Measurements from ENCODE around the gene PLD3.
A peak's percentile ranks its signal among the peaks of the same experiment; 100 is the strongest.

Gene PLD3, protein sequence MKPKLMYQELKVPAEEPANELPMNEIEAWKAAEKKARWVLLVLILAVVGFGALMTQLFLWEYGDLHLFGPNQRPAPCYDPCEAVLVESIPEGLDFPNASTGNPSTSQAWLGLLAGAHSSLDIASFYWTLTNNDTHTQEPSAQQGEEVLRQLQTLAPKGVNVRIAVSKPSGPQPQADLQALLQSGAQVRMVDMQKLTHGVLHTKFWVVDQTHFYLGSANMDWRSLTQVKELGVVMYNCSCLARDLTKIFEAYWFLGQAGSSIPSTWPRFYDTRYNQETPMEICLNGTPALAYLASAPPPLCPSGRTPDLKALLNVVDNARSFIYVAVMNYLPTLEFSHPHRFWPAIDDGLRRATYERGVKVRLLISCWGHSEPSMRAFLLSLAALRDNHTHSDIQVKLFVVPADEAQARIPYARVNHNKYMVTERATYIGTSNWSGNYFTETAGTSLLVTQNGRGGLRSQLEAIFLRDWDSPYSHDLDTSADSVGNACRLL

DNA sequence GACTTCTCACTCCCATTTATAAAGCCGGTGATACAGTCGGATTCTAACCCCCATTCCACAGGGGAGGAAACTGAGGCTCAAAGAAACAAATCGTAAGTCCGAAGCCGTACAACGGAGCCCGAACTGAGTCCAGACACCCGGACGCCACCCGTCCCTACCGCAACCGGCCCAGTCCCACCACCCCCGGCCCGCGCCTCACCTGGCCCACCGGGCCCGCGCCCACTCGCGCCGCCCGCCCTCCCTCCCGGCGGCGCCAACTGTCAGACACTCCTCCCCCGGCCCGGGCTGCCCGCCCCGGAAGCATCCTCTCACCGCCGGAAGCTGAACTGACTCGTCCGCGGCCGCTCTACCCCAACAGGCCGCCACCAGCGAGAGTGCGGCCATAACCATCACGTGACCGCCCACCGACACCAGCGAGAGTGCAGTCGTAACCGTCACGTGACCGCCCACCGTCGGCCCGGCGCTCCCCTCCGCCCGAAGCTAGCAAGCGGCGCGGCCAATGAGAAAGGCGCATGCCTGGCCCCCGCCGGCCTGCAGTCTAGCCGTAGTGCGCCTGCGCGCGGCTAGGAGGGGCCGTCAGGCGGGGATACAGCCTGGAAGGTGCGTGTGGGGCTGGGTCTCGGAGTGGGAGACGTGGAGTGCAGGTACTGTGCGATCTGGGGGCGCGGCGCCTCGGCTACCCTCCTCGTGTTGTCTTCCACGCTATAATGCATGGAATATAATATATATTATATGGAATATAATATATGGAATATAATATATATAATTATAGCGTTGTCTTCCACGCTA, at the start of gene PLD3, which contains the start of gene C19orf47:
TSS of gene PLD3 (plus strand) at position 571 of the 789 bp plus-strand sequence. CDS start 17,789 bp downstream, outside the sequence.
TSS of gene C19orf47 (minus strand) at position 273 of the 789 bp plus-strand sequence. CDS start 6,540 bp downstream, outside the sequence.
- peak; percentile 99 for DNase-seq

DNA sequence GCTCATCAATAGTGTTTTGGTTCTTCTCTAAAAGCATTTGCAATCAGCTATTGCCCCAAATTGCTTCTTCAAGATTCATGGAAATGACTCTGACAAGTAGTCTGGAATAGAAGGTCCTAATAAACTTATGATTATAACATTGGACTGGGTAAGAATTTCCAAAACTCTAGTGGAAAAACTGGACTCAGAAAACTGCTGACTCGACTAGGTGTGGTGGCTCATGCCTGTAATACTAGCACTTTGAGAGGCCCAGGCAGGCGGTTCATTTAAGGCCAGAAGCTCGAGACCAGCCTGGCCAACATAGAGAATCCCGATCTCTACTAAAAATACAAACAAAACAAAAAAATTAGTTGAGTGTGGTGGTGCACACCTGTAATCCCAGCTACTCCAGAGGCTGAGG, 47.8 kb upstream of the PLD3 start:
- no peak for DNase-seq

DNA sequence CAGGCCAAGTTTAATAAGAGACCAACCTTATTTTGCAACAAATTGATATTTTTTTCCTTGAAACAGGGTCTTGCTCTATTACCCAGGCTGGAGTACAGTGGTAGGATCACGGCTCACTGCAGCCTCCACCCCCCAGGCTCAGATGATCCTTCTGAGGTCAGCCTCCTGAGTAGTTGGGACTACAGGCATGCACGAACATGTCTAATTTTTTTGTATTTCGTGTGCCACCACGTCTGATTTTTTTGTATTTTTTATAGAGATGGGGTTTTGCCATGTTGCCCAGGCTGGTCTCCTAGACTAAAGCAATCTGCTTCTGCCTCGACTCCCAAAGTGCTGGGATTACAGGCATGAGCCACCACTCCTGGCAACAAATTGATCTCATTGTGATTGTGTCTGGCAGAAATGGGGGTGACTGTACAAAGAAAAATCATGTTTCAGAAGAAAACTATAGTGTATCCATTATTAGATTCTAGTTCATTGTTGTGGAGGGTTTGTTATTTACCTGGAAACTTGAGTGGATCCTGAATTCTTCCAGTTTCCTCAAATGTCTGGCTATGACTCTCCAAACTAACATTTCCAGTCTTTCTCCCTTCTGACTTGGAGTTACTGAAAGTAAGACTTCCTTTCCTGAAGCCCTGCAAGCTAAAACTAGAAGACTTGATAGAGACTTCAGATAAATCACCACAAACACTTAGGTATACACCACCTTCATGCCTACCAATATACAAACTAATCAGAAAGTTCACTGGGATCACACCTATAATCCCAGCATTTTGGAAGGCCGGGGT, 46.1 kb upstream of the PLD3 start:
- no peak for DNase-seq

DNA sequence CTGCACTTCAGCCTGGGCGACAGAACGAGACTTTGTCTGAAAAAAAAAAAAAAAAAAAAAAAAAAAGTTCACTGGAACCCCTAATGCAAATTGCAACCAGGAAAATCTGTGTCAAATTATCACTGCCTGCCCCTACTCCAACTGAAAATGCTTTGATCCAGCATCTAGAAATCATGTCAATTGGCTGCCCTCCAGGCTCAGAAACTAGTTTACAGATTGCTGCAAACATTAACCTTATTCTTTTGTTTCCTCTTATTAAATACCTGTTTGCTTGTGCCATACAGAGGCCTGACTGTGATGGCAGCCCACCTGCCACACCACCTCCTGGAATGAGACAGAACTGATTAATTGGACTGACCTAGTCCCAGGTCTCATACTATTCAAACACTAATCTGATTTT, 44.7 kb upstream of the PLD3 start:
- DNase-seq, result no peak

DNA sequence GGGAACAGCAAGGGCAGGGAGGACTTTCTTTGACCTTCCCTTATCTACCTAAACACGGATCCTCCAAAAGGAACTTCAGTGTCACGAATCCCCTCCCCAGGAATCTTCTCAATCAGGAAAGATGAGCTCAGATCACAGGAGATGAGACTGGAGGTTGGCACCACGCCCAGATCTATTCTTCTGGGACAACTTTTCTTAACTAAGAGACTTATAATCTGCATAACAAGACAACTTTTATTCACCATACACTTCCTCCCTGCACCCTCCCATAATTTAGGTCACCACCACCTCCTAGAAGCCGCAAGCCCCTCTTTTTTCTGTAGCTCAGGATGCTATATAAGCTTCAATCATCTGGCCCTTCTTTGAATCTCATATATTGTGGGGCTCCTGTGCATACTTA, 44.2 kb upstream of the PLD3 start:
- no peak for DNase-seq

DNA sequence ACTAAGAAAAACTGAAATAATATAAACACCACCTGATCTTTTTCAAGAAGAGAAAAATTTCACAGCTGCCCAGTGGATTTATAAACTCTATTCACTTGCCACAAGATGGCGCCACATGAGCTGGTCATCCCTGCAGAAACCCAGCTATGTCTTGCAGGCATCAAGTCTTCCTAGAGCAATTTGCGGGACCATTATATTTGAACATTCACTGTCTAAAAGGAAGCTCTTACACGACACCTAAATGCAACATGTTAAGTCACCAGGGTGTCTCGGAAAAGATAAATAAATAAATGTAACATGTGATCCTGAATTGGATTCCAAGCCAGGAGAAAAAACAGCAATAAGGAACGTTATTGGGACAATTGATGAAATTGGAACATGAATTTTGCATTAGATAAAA, 43.1 kb upstream of the PLD3 start:
- peak; percentile 52 for DNase-seq

DNA sequence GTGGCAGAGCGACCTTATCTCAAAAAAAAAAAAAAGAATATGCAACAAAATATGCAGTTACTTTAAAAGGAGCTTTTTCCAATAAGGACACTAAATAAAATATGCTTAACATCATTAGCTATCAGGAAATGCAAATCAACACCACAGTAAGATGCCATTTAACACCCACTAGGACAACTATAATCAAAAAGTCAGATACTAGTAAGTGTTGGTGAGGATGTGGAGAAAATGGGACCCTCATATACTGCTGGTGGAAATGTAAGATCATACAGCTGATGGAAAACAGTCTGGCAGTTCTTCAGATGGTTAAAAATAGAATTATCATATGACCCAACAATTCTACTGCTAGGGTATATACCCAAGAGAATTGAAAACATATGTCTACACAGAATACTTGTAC, 38.8 kb upstream of the PLD3 start:
- DNase-seq, result no peak

DNA sequence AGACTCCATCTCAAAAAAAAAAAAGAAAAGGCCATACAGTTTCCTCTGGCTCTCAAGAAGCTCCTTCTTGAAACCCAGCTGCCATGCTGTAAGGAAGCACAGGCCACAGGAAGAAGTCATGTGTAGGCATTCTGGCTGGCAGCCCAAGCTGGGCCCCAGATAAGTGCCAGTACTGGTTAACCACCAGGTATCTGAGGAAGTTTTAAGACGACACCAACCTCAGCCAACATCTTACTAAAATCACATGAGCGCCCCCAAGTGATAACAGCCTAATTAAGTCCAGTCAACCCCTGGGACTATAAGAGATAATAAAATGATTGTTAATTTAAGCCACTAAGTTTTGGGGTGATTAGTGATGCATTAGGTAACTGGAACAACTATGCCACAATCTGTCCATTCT, 36.0 kb upstream of the PLD3 start:
- no peak for DNase-seq

DNA sequence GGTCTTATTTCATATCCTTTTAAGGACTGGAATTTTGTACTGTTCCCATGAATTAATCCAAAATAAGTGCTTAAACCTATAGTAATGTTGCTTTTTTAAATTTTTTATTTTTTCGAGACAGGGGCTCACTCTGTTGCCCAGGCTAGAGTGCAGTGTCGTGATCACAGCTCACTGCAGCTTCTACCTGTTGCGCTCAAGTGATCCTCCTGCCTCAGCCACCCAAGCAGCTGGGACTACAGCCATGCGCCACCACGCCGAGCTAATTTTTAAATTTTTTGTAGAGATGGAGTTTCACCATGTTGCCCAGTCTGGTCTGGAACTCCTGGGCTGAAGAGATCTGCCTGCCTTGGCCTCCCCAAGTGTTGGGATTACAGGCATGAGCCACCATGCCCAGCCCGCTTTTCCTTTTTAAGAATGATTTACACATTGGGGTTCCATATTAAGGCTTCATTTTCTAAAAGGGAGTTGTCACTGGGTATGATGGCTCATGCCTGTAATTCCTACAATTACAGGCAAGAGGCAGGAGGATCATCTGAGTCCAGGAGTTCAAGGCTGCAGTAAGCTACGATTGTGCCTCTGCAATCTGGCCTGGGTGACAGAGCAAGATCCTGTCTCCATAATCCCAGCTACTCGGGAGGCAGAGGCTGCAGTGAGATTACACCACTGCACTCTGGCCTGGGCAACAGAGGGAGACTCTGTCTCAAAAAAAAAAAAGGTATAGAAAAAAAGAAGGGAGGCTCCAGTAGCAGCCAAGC, 35.1 kb upstream of the PLD3 start:
- DNase-seq, result no peak

DNA sequence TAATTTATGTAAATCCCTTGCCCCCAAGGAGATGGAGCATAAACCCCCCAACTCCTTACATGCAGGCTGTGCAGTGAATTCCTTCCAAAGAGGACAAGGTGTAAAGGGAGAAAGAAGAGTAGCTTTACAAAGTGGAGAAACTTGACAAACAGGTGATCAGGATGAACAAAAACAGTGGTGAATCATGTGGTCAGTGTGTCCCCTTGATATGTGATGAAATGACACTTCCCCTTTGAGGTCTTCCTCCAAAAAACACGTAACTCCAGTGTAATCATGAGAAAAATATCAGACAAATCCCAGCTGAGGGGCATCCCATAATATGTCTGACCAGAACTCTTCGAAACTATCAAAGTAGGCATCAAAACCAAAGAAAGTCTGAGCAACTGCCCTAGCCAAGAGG, 33.8 kb upstream of the PLD3 start:
- DNase-seq, result no peak

DNA sequence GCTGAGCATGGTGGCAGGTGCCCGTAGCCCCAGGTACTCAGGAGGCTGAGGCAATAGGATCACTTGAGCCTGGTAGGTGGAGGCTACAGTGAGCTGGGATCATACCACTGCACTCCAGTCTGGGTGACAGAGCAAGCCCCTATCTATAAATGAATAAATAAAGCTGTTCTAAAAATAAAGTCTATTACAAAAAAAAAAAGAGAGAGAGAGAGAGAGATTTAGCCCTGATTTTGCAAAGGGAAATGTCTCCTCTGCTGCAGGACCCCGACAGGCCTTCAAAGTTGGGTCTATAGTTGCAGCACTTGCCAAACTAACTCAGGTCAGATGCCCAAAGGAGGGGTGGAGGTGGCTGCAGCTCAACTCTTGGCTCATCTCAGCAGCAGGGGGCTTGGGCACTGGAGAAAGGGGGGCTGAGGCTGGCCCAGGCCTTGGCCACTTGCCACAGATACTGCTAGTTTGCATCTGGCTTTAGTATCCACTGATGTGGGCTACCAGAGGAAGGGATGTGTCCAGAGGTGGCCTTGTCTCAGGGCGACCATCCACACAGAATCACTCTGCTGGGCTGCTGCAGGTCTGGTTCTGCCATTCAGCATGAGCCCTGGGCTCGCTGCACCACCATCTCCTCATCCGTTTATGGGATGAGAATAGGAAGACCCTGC, 32.6 kb upstream of the PLD3 start:
- DNase-seq, result no peak

DNA sequence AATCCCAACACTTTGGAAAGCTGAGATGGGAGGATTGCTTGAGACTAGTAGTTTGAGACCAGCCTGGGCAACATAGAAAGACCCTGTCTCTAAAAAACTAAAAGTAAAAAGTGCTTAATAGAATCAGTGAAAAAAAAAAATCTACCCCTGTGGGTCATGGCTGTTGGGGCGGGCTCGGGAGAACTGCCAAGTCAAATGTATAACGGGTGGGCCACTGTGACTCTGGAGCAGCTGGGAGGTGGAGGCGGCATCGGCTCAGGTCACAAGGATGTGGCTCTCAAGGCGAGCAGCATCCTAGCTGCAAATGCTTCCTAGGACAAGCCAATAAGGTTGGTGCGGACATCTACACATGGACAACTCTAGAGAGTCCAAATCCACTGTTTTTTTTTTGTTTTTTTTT, 31.2 kb upstream of the PLD3 start:
- no peak for DNase-seq

DNA sequence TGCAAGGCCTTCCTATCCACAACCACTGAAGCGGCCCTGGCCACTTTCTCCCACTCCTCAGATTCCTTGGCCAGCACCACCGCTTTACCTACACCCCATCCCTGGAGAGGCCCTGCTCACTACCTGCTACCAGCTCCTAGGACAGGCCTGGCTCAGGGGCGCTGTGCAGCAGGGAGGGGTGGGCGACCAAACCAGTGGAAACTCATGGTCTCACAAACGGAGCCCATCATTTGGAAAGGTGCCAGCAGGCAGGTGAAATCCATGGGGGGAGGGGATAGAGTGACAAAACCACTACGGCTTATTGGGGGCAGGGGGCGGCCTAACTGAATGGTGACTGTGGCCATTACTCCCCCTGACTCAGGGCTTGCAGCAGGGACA, 27.9 kb upstream of the PLD3 start:
- no peak for DNase-seq

DNA sequence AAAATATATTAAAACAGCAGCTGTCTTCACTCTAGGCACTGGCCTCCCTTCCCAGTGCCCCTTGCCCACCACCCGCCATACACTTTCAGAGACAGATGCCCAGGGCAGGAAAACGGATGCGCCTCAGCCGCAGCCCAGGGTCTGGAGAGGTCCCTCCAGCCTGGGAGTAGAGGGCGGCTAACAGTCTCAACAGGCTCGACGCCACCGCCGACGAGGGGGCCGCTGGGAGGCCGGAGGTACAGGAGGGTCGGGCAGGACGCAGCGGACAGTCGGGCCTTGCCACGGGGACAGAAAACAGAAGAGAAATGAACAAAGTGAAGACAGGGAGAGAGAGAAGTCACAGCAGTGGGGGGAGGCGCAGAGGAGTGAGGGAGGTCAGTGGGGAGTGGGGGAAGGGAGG, 27.4 kb upstream of the PLD3 start:
- no peak for DNase-seq

DNA sequence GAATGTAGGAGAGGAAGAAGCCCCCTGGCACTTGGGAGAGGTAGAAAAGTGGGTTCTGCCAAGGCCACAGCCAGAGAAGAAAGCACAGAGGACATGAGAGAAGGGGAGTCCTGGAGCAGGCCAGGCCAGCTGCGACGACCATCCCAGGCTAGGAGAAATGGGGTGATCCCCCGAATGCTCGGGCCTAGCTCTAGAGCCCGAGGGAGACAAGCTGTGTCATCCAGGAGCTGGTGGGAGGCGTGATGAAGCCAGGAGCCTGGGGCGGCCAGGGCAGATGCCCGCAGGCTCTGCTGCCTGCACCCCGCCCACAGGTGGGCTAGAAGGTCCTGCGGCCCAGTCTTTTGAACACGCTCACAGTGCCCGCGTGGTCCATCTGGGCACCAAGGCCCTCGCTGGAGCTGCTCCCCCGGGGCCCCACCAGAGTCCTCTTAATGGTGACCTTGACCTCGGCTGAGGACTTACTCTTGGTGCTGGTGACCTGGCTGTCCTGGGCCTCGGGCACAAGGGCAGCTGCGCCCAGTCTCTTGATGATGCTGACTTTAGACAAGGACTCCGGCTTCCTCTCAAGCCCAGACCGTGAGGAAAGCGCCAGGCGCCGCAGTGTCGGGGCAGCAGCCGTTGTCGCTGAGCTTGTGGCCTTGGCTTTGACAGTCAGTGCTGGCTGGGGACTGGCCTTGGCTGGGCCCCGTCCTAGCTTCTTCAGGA, 26.8 kb upstream of the PLD3 start:
- no peak for DNase-seq

DNA sequence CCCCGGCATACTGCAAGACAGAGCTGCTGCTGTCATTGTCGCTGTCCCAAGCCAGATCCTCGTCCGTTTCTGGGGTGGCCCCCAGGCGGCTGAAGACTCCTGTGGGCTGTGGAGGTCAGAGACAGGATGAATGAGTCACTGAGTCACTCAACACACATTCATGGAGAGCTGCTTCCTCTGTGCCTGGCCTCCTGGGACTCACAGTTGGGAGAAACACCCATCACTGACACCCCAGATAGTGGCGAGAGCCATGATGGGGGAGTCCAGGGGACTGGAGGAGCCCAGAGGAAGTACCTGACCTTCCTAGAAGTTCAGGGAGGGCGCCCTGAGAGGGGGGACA, 26.3 kb upstream of the PLD3 start:
- DNase-seq, result no peak

DNA sequence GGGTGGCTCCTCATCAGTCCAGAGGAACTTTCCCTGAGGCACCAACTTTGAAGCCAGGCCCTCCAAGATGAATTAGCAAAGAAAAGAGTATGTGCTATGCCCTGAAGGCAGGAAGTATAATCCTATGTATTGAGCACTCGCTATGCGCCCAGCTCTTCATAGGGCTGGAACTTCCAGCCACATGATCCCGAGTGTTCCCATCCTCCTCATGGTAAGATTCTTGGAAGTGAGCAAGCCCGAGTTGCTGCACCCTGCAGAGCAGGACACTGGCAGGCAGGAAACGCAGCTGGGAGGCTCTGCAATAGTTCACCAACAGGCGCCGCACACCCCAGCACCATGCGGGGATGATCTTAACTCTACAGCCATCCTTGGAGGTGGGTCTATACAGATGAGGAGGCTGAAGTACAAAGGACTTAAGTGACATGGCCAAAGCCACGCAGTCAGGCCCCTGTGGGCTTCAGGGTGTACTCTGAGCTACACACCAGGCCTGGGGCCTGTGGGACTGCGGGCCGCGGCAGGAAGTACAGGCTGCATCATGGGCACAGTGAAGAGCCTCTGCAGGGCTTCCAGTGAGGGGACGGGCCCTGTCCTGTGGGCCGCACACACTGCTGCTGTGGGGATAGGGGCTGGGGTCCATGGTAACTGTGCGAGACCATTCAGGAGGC, 25.4 kb upstream of the PLD3 start:
- DNase-seq, result no peak

DNA sequence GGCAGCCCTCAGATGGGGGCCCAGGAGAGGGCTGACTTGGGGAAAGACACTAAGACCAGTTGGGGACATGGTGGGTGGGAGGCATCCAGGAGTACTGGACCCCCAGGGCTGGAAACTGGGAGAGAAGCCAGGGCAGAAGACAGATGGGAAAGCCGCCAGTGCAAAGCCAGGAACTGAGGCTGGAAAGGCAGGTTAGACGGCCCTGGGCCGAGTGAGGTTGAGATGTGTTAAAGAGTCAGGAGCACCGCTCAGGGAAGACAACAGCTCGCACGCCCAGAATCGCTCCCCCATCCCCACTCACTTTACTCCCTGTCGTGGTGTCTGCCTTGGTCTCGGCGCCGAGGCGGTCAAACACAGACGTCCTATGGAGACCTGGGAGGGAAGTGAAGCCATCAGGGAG, 24.8 kb upstream of the PLD3 start:
- DNase-seq, result no peak

DNA sequence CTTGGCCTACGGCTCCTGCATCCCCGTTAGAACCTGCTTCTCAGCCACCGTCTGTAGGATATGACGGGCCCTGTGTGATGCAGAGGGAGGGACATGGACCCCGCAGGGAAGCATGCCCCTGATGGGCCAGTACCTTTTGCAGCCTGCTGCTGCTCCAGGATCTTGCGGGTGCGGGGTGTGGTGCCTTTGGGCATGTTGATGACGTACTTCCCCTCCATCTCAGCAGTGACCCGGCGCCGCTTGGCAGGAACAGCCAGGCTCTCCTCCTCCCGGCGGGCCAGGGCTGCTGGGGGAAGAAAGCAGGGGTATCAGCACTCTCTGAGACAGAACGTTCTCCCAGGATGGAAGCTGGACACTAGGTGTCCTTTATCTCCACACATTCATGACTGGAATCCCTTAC, 22.3 kb upstream of the PLD3 start:
- DNase-seq, result no peak

DNA sequence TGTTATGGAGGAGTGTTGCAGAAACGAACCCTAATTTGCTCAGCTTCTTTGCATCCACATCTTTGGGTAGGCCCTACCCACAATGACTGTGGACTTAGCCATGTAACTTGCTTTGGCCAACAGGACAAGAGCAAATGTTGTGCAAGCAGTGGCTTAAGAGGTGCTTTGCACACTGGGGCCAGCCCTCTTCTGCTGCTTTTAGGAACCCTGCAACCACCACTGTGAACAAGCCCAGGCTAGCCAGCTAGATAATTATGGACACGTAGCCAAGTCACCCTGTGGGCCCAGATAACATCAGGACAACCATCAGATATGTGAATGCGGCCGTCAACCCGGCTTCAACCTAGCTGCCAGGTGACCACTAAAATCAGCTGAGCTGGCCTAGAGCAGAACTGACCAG, 17.4 kb upstream of the PLD3 start:
- no peak for DNase-seq

DNA sequence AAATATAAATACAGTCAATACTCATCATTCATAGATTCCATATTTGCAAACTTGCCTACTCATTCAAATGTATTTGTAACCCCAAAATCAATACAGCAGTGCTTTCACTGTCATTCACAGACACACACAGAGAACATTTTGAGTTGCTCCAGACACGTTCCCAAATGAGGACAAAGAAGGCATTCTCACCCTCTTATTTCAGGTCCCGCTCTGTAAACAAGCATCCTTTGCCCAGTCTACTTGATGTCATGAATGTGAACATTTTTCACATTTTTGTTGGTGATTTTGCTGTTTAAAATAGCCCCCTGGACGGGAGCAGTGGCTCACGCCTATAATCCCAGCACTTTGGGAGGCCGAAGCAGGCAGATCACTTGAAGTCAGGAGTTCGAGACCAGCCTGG, 15.8 kb upstream of the PLD3 start:
- DNase-seq, result no peak
